ENCODE measurements around the gene XYLT1. TPM values are rescaled to one million over a fixed set of nuclear protein-coding genes. Genes with fewer than 3 reads are reported as not detected.
A peak's percentile ranks its signal among the peaks of the same experiment; 100 is the strongest.

Gene XYLT1
- total and polyA plus RNA-seq, 2 donors = 2.2 to 3.5 TPM

GRCh38 chr16:17289050-17289449 lies 181.7 kb downstream of the XYLT1 start:
- Histone ChIP-seq H3K9me3 (ENCODE audit: control insufficient read depth in 2 of 2, insufficient read depth in 1 of 2, low read length in 1 of 2) (no peaks in the 10 kb centered on the region), H3K27ac (ENCODE audit: low read depth in 1 of 2, low read length in 1 of 2) (no peak overlapping the region), H3K27me3 (ENCODE audit: control insufficient read depth in 2 of 2, insufficient read depth in 1 of 2, low read length in 1 of 2) (no peaks in the 10 kb centered on the region), H3K36me3 (ENCODE audit: control insufficient read depth in 2 of 2, insufficient read depth in 2 of 2, low read length in 1 of 2) (no peaks in the 10 kb centered on the region), H3K4me3 (ENCODE audit: low read length in 2 of 2) (no peak overlapping the region), H3K4me1 (ENCODE audit: control insufficient read depth in 2 of 2, insufficient read depth in 2 of 2, low read length in 2 of 2) (no peaks in the 10 kb centered on the region)
- 98% methylated on average over 4 of the region's 4 CpGs for WGBS
- DNase-seq (ENCODE audit: low read depth in 6 of 9, low spot score in 9 of 9) = no peak

- no peak for DNase-seq (ENCODE audit: low read depth in 6 of 9, low spot score in 9 of 9)
- Histone ChIP-seq H3K9me3 (ENCODE audit: control insufficient read depth in 2 of 2, insufficient read depth in 1 of 2, low read length in 1 of 2) (no peaks in the 10 kb centered on the region), H3K4me1 (ENCODE audit: control insufficient read depth in 2 of 2, insufficient read depth in 2 of 2, low read length in 2 of 2) (no peaks in the 10 kb centered on the region), H3K4me3 (ENCODE audit: low read length in 2 of 2) (no peak overlapping the region), H3K27me3 (ENCODE audit: control insufficient read depth in 2 of 2, insufficient read depth in 1 of 2, low read length in 1 of 2) (no peaks in the 10 kb centered on the region), H3K27ac (ENCODE audit: low read depth in 1 of 2, low read length in 1 of 2) (no peak overlapping the region), H3K36me3 (ENCODE audit: control insufficient read depth in 2 of 2, insufficient read depth in 2 of 2, low read length in 1 of 2) (no peaks in the 10 kb centered on the region)
- WGBS = 96% methylated on average over 10 of the region's 10 CpGs
Observed at GRCh38 chr16:17287166-17287800, 183.5 kb downstream of the XYLT1 start.

- no peak for DNase-seq (ENCODE audit: low read depth in 6 of 9, low spot score in 9 of 9)
- Histone ChIP-seq H3K4me1 (ENCODE audit: control insufficient read depth in 2 of 2, insufficient read depth in 2 of 2, low read length in 2 of 2) (no peaks in the 10 kb centered on the region), H3K36me3 (ENCODE audit: control insufficient read depth in 2 of 2, insufficient read depth in 2 of 2, low read length in 1 of 2) (no peaks in the 10 kb centered on the region), H3K27me3 (ENCODE audit: control insufficient read depth in 2 of 2, insufficient read depth in 1 of 2, low read length in 1 of 2) (no peaks in the 10 kb centered on the region), H3K27ac (ENCODE audit: low read depth in 1 of 2, low read length in 1 of 2) (no peak overlapping the region), H3K9me3 (ENCODE audit: control insufficient read depth in 2 of 2, insufficient read depth in 1 of 2, low read length in 1 of 2) (no peaks in the 10 kb centered on the region), H3K4me3 (ENCODE audit: low read length in 2 of 2) (no peak overlapping the region)
- 97% methylated on average over 4 of the region's 4 CpGs for WGBS
Observed at GRCh38 chr16:17286443-17286842, 184.3 kb downstream of the XYLT1 start.

GRCh38 chr16:17283016-17283415 lies 187.7 kb downstream of the XYLT1 start:
- H3K4me1 ChIP-seq (ENCODE audit: control insufficient read depth in 2 of 2, insufficient read depth in 2 of 2, low read length in 2 of 2) = no peaks in the 10 kb centered on the region
- H3K36me3 ChIP-seq (ENCODE audit: control insufficient read depth in 2 of 2, insufficient read depth in 2 of 2, low read length in 1 of 2) = no peaks in the 10 kb centered on the region
- no peaks in the 10 kb centered on the region for H3K27me3 ChIP-seq (ENCODE audit: control insufficient read depth in 2 of 2, insufficient read depth in 1 of 2, low read length in 1 of 2)
- DNase-seq (ENCODE audit: low read depth in 6 of 9, low spot score in 9 of 9) = no peak
- 95% methylated on average over 8 of the region's 8 CpGs for WGBS
- no peak overlapping the region for H3K4me3 ChIP-seq (ENCODE audit: low read length in 2 of 2)
- no peak overlapping the region for H3K27ac ChIP-seq (ENCODE audit: low read depth in 1 of 2, low read length in 1 of 2)
- no peaks in the 10 kb centered on the region for H3K9me3 ChIP-seq (ENCODE audit: control insufficient read depth in 2 of 2, insufficient read depth in 1 of 2, low read length in 1 of 2)

- H3K36me3 ChIP-seq (ENCODE audit: control insufficient read depth in 2 of 2, insufficient read depth in 2 of 2, low read length in 1 of 2) = no peaks in the 10 kb centered on the region
- no peaks in the 10 kb centered on the region for H3K27me3 ChIP-seq (ENCODE audit: control insufficient read depth in 2 of 2, insufficient read depth in 1 of 2, low read length in 1 of 2)
- WGBS = 20% methylated on average over 6 of the region's 6 CpGs
- no peak overlapping the region for H3K4me3 ChIP-seq (ENCODE audit: low read length in 2 of 2)
- no peak for DNase-seq (ENCODE audit: low read depth in 6 of 9, low spot score in 9 of 9)
- H3K27ac ChIP-seq (ENCODE audit: low read depth in 1 of 2, low read length in 1 of 2) = no peak overlapping the region
- no peaks in the 10 kb centered on the region for H3K9me3 ChIP-seq (ENCODE audit: control insufficient read depth in 2 of 2, insufficient read depth in 1 of 2, low read length in 1 of 2)
- no peaks in the 10 kb centered on the region for H3K4me1 ChIP-seq (ENCODE audit: control insufficient read depth in 2 of 2, insufficient read depth in 2 of 2, low read length in 2 of 2)
Observed at GRCh38 chr16:17282247-17282646, 188.5 kb downstream of the XYLT1 start.

GRCh38 chr16:17281052-17281451 lies 189.7 kb downstream of the XYLT1 start:
- Histone ChIP-seq H3K36me3 (ENCODE audit: control insufficient read depth in 2 of 2, insufficient read depth in 2 of 2, low read length in 1 of 2) (no peaks in the 10 kb centered on the region), H3K9me3 (ENCODE audit: control insufficient read depth in 2 of 2, insufficient read depth in 1 of 2, low read length in 1 of 2) (no peaks in the 10 kb centered on the region), H3K27me3 (ENCODE audit: control insufficient read depth in 2 of 2, insufficient read depth in 1 of 2, low read length in 1 of 2) (no peaks in the 10 kb centered on the region), H3K4me3 (ENCODE audit: low read length in 2 of 2) (no peak overlapping the region), H3K4me1 (ENCODE audit: control insufficient read depth in 2 of 2, insufficient read depth in 2 of 2, low read length in 2 of 2) (no peaks in the 10 kb centered on the region), H3K27ac (ENCODE audit: low read depth in 1 of 2, low read length in 1 of 2) (no peak overlapping the region)
- WGBS = 98% methylated on average over 7 of the region's 7 CpGs
- no peak for DNase-seq (ENCODE audit: low read depth in 6 of 9, low spot score in 9 of 9)

GRCh38 chr16:17278988-17279387 lies 191.8 kb downstream of the XYLT1 start:
- no peaks in the 10 kb centered on the region for H3K9me3 ChIP-seq (ENCODE audit: control insufficient read depth in 2 of 2, insufficient read depth in 1 of 2, low read length in 1 of 2)
- no peaks in the 10 kb centered on the region for H3K27me3 ChIP-seq (ENCODE audit: control insufficient read depth in 2 of 2, insufficient read depth in 1 of 2, low read length in 1 of 2)
- no peaks in the 10 kb centered on the region for H3K36me3 ChIP-seq (ENCODE audit: control insufficient read depth in 2 of 2, insufficient read depth in 2 of 2, low read length in 1 of 2)
- no peak overlapping the region for H3K4me3 ChIP-seq (ENCODE audit: low read length in 2 of 2)
- H3K4me1 ChIP-seq (ENCODE audit: control insufficient read depth in 2 of 2, insufficient read depth in 2 of 2, low read length in 2 of 2) = peaks cover 0 to 2% of the 10 kb centered on the region in 2 donors
- no peak for DNase-seq (ENCODE audit: low read depth in 6 of 9, low spot score in 9 of 9)
- H3K27ac ChIP-seq (ENCODE audit: low read depth in 1 of 2, low read length in 1 of 2) = no peak overlapping the region
- WGBS = 83% methylated on average over 5 of the region's 5 CpGs

- no peaks in the 10 kb centered on the region for H3K36me3 ChIP-seq (ENCODE audit: control insufficient read depth in 2 of 2, insufficient read depth in 2 of 2, low read length in 1 of 2)
- peaks cover 0 to 2% of the 10 kb centered on the region in 2 donors for H3K4me1 ChIP-seq (ENCODE audit: control insufficient read depth in 2 of 2, insufficient read depth in 2 of 2, low read length in 2 of 2)
- no peak overlapping the region for H3K4me3 ChIP-seq (ENCODE audit: low read length in 2 of 2)
- peak in 2 of 9 donors; percentile 13 to 20 for DNase-seq (ENCODE audit: low read depth in 6 of 9, low spot score in 9 of 9)
- H3K27me3 ChIP-seq (ENCODE audit: control insufficient read depth in 2 of 2, insufficient read depth in 1 of 2, low read length in 1 of 2) = no peaks in the 10 kb centered on the region
- no peaks in the 10 kb centered on the region for H3K9me3 ChIP-seq (ENCODE audit: control insufficient read depth in 2 of 2, insufficient read depth in 1 of 2, low read length in 1 of 2)
- 82% methylated on average over 10 of the region's 10 CpGs for WGBS
- H3K27ac ChIP-seq (ENCODE audit: low read depth in 1 of 2, low read length in 1 of 2) = no peak overlapping the region
Observed at GRCh38 chr16:17277981-17278381, 192.8 kb downstream of the XYLT1 start.

GRCh38 chr16:17276610-17277009 lies 194.2 kb downstream of the XYLT1 start:
- Histone ChIP-seq H3K4me3 (ENCODE audit: low read length in 2 of 2) (no peak overlapping the region), H3K27me3 (ENCODE audit: control insufficient read depth in 2 of 2, insufficient read depth in 1 of 2, low read length in 1 of 2) (no peaks in the 10 kb centered on the region), H3K9me3 (ENCODE audit: control insufficient read depth in 2 of 2, insufficient read depth in 1 of 2, low read length in 1 of 2) (no peaks in the 10 kb centered on the region), H3K4me1 (ENCODE audit: control insufficient read depth in 2 of 2, insufficient read depth in 2 of 2, low read length in 2 of 2) (peaks cover 0 to 2% of the 10 kb centered on the region in 2 donors), H3K27ac (ENCODE audit: low read depth in 1 of 2, low read length in 1 of 2) (no peak overlapping the region), H3K36me3 (ENCODE audit: control insufficient read depth in 2 of 2, insufficient read depth in 2 of 2, low read length in 1 of 2) (no peaks in the 10 kb centered on the region)
- WGBS = 99% methylated on average over 10 of the region's 10 CpGs
- no peak for DNase-seq (ENCODE audit: low read depth in 6 of 9, low spot score in 9 of 9)

Measured in thymus (tissue), 11 donors.